OCI-LY1 (cell line): ENCODE data around the gene ZBTB16.

Experiments used
- H2AFZ ChIP-seq: fragments of 200-600 bp; sonication (generic), shearing (Covaris generic); 2 replicates; pipeline ENCODE4 v1.6.0; 2014; ENCODE audit warnings: antibody characterized with exemption, mild to moderate bottlenecking, low read length
- H3F3A ChIP-seq: fragments of 200-600 bp; sonication (generic), shearing (Covaris generic); 2 replicates; pipeline ENCODE4 v1.6.0; 2014; ENCODE audit warnings: mild to moderate bottlenecking, antibody characterized with exemption, low read length, moderate library complexity; ENCODE audit not compliant: insufficient read depth
- H3K27ac ChIP-seq: fragments of 200-600 bp; sonication (generic); 2 replicates; pipeline ENCODE4 v1.5.1; 2014; ENCODE audit warnings: low read length, mixed run types, mild to moderate bottlenecking, low read depth; ENCODE audit not compliant: poor library complexity, severe bottlenecking
- H3K27me3 ChIP-seq: fragments of 200-600 bp; sonication (generic); 2 replicates; pipeline ENCODE4 v1.6.0; 2014; ENCODE audit warnings: antibody characterized with exemption, mild to moderate bottlenecking, low read length, moderate library complexity; ENCODE audit not compliant: insufficient read depth
- H3K36me3 ChIP-seq: fragments of 200-600 bp; sonication (generic); 2 replicates; pipeline ENCODE4 v1.6.1; 2014; ENCODE audit warnings: mild to moderate bottlenecking, antibody characterized with exemption, low read length, moderate library complexity, mixed read lengths; ENCODE audit not compliant: insufficient read depth
- H3K4me1 ChIP-seq: fragments of 200-600 bp; sonication (generic); 2 replicates; pipeline ENCODE4 v1.5.1; 2014; ENCODE audit warnings: mild to moderate bottlenecking, low read length, moderate library complexity; ENCODE audit not compliant: insufficient read depth, severe bottlenecking
- H3K4me2 ChIP-seq: fragments of 200-600 bp; sonication (generic), shearing (Covaris generic); 2 replicates; pipeline ENCODE4 v1.6.1; 2014; ENCODE audit warnings: low read length
- H3K4me3 ChIP-seq: fragments of 200-600 bp; sonication (generic); 2 replicates; pipeline ENCODE4 v1.5.1; 2014; ENCODE audit warnings: low read length, low read depth, mild to moderate bottlenecking, mixed read lengths; ENCODE audit not compliant: poor library complexity, severe bottlenecking
- H3K79me2 ChIP-seq: fragments of 200-600 bp; shearing (Covaris generic); 2 replicates; pipeline ENCODE4 v1.6.1; 2016; ENCODE audit warnings: mixed run types, low read length, mixed read lengths; ENCODE audit not compliant: insufficient read depth
- H3K9ac ChIP-seq: fragments of 200-600 bp; sonication (generic), shearing (Covaris generic); 2 replicates; pipeline ENCODE4 v1.6.1; 2014; ENCODE audit warnings: mild to moderate bottlenecking, low read length, mixed read lengths
- H3K9me2 ChIP-seq: fragments of 200-600 bp; sonication (generic), shearing (Covaris generic); 2 replicates; pipeline ENCODE4 v1.6.1; 2014; ENCODE audit warnings: low read depth, mild to moderate bottlenecking, low read length, mixed read lengths
- H3K9me3 ChIP-seq: fragments of 200-600 bp; shearing (Covaris generic); 2 replicates; pipeline ENCODE4 v1.6.1; 2014; ENCODE audit warnings: low read length, mixed read lengths
- H4K20me1 ChIP-seq: fragments of 200-600 bp; sonication (generic), shearing (Covaris generic); 2 replicates; pipeline ENCODE4 v1.6.0; 2016; ENCODE audit warnings: mild to moderate bottlenecking, low read length; ENCODE audit not compliant: insufficient read depth
- CTCF ChIP-seq: fragments of 200-600 bp; sonication (generic), shearing (Covaris generic); IDR thresholded peaks from 2 replicates; pipeline ENCODE4 v1.5.1; 2017; ENCODE audit warnings: mild to moderate bottlenecking, antibody characterized with exemption, low read length, moderate library complexity, mixed read lengths
- EZH2 ChIP-seq: fragments of 200-600 bp; sonication (generic), shearing (Covaris generic); IDR thresholded peaks from 2 replicates; pipeline ENCODE4 v1.8.0; 2017; ENCODE audit warnings: borderline replicate concordance, mixed run types, mild to moderate bottlenecking, antibody characterized with exemption, low read length, moderate library complexity, mixed read lengths

ZBTB16 gene

GRCh38 chr11:114138411-114138810, 78.9 kb downstream of the ZBTB16 start:
- no peaks in the 10 kb centered on the region for H3K79me2 ChIP-seq

GRCh38 chr11:114140826-114141225, 81.3 kb downstream of the ZBTB16 start:
- TF ChIP-seq CTCF (no peak), EZH2 (no peak)
- Histone ChIP-seq H3K27me3 (no peaks in the 10 kb centered on the region), H3K9me2 (no peaks in the 10 kb centered on the region), H3K4me2 (no peak overlapping the region), H4K20me1 (no peaks in the 10 kb centered on the region), H3K9me3 (no peaks in the 10 kb centered on the region), H3K9ac (no peak overlapping the region), H3K36me3 (no peaks in the 10 kb centered on the region), H3K27ac (no peak overlapping the region), H3K4me1 (peaks cover 48% of the 10 kb centered on the region), H3K4me3 (no peak overlapping the region), H3F3A (no peaks in the 10 kb centered on the region), H2AFZ (no peak overlapping the region), H3K79me2 (no peaks in the 10 kb centered on the region)

More at GRCh38 chr11:114138411-114138810, 78.9 kb downstream of the ZBTB16 start:
- no peaks in the 10 kb centered on the region for H3K36me3 ChIP-seq
- no peak overlapping the region for H3K4me2 ChIP-seq
- no peak overlapping the region for H2AFZ ChIP-seq
- H3K4me1 ChIP-seq = peaks cover 28% of the 10 kb centered on the region
- no peaks in the 10 kb centered on the region for H3K9me3 ChIP-seq
- no peaks in the 10 kb centered on the region for H3F3A ChIP-seq
- H3K9me2 ChIP-seq = no peaks in the 10 kb centered on the region
- TF ChIP-seq EZH2 (no peak), CTCF (no peak)
- H4K20me1 ChIP-seq = no peaks in the 10 kb centered on the region
- no peaks in the 10 kb centered on the region for H3K27me3 ChIP-seq
- no peak overlapping the region for H3K4me3 ChIP-seq
- H3K27ac ChIP-seq = no peak overlapping the region
- no peak overlapping the region for H3K9ac ChIP-seq

- H3K36me3 ChIP-seq = no peaks in the 10 kb centered on the region
- no peak overlapping the region for H3K9ac ChIP-seq
- H3K9me2 ChIP-seq = no peaks in the 10 kb centered on the region
- no peak overlapping the region for H3K4me2 ChIP-seq
- H3K9me3 ChIP-seq = no peaks in the 10 kb centered on the region
- no peaks in the 10 kb centered on the region for H3K27me3 ChIP-seq
- H3F3A ChIP-seq = no peaks in the 10 kb centered on the region
- no peak overlapping the region for H2AFZ ChIP-seq
- H4K20me1 ChIP-seq = no peaks in the 10 kb centered on the region
- H3K4me3 ChIP-seq = no peak overlapping the region
- H3K27ac ChIP-seq = no peak overlapping the region
- peaks cover 48% of the 10 kb centered on the region for H3K4me1 ChIP-seq
- TF ChIP-seq EZH2 (no peak), CTCF (no peak)
- H3K79me2 ChIP-seq = no peaks in the 10 kb centered on the region
Observed at GRCh38 chr11:114141863-114142580, 82.5 kb downstream of the ZBTB16 start.
